ENCODE measurements around the gene NFATC2IP. TPM values are rescaled to one million over a fixed set of nuclear protein-coding genes. Genes with fewer than 3 reads are reported as not detected.
A peak's percentile ranks its signal among the peaks of the same experiment; 100 is the strongest.

The NFATC2IP gene
- total and polyA plus RNA-seq, 2 of the 4 experiments (the other 2 are of a cell fraction), result 10.0 to 29.1 TPM

- Histone ChIP-seq H3K27ac (ENCODE audit: insufficient read depth, low read length) (peak overlapping the region; percentile 41), H4K5ac (ENCODE audit: low read depth, low read length) (no peak overlapping the region), H3K9me3 (ENCODE audit: control insufficient read depth, insufficient read depth, low read length) (no peaks in the 10 kb centered on the region), H3K9me1 (ENCODE audit: insufficient read depth, low read length) (no peaks in the 10 kb centered on the region), H3K9ac (ENCODE audit: low read depth, low read length) (peak overlapping the region; percentile 83), H2AK9ac (replicated peaks; ENCODE audit: low read depth, low read length, poor library complexity) (peak overlapping the region; percentile 86), H3K4me3 (ENCODE audit: insufficient read depth, low read depth, low read length) (peak overlapping the region; percentile 55), H2BK120ac (ENCODE audit: low read depth, low read length) (no peak overlapping the region), H3K36me3 (ENCODE audit: control insufficient read depth, insufficient read depth, low read length) (peaks cover 21% of the 10 kb centered on the region), H2BK15ac (ENCODE audit: low read depth, low read length) (no peak overlapping the region), H3K4me1 (ENCODE audit: control insufficient read depth, insufficient read depth, low read length) (peaks cover 7% of the 10 kb centered on the region; the same call in 1 of the 2 replicates), H3K23ac (ENCODE audit: low read depth, low read length) (peak overlapping the region; percentile 58; the same call in 1 of the 2 replicates), H3K18ac (ENCODE audit: low read depth, low read length) (no peak overlapping the region), H2AFZ (replicated peaks; ENCODE audit: low read length, poor library complexity) (peak overlapping the region; percentile 94), H4K91ac (ENCODE audit: insufficient read depth, low read depth, low read length) (no peak overlapping the region), H3K4me2 (ENCODE audit: low read depth, low read length) (peak overlapping the region; percentile 95), H3K14ac (replicated peaks; ENCODE audit: low read depth, low read length) (0 out of 2 replicates have a peak overlapping the region, but pooled peaks have one; percentile 1), H2AK5ac (ENCODE audit: low read depth, low read length) (no peak overlapping the region; the same call in 1 of the 2 replicates), H4K8ac (ENCODE audit: low read depth in 2 of 2, low read length in 2 of 2) (peak overlapping the region; percentile 28 to 37; a peak in 1 of 4 replicates), H3K79me1 (ENCODE audit: low read depth in 1 of 2, low read length in 2 of 2) (peaks cover 12 to 31% of the 10 kb centered on the region in 2 experiments), H3K4ac (ENCODE audit: low read depth, low read length) (0 out of 2 replicates have a peak overlapping the region, but pooled peaks have one; percentile 53), H4K20me1 (ENCODE audit: insufficient read depth, low read length) (no peaks in the 10 kb centered on the region), H2BK5ac (ENCODE audit: low read depth, low read length, poor library complexity, severe bottlenecking) (no peak overlapping the region), H3K56ac (ENCODE audit: extremely low read depth, insufficient read depth, low read length) (0 out of 2 replicates have a peak overlapping the region, but pooled peaks have one; percentile 38), H3K27me3 (ENCODE audit: control insufficient read depth, insufficient read depth, low read length) (no peaks in the 10 kb centered on the region), H2BK20ac (ENCODE audit: low read depth, low read length) (no peak overlapping the region)
- BruUV-seq (replicated peaks), result no TSS peak
- dilution Hi-C loops (cut with HindIII; ENCODE audit: low sequenced_read_pairs, unreplicated experiment) (no loop called here), intact Hi-C loops (cut with micrococcal nuclease) (no loop called here), in situ Hi-C loops (cut with MboI; ENCODE audit: low sequenced_read_pairs) (loop anchor here (25.0 kb wide), 1 partner anchor 311 kb away; no protein-coding TSS in a partner anchor)
- no peak for TF ChIP-seq SMC3 (IDR thresholded peaks at IDR 0.05; ENCODE audit: low read depth, low read length)
- ChIA-PET POLR2A (ENCODE audit: unreplicated experiment) (no interaction called here), CTCF (no interaction called here)
- ATAC-seq (ENCODE audit: low read depth) (no peak), DNase-seq (no peak)
- WGBS, 2 experiments (ENCODE audit: extremely low coverage in 2 of 2, insufficient read length in 1 of 2), result 0% methylated on average over 11 of the region's 17 CpGs; no CpG with 5 or more reads in 1 of the 2 experiments
Measured at GRCh38 chr16:28951410-28951943, 740 bp downstream of the NFATC2IP start.
